GM12892 (cell line): ENCODE measurements around the gene DSCAML1.

Experiments used
- POLR2A ChIP-seq: IDR thresholded peaks from 2 replicates; pipeline ENCODE4 v1.6.1; 2011; ENCODE audit warnings: low read depth, low read length, control low read depth
- TAF1 ChIP-seq: IDR thresholded peaks from 2 replicates; pipeline ENCODE4 v1.6.1; 2011; ENCODE audit warnings: low read depth, mild to moderate bottlenecking, control low read depth, low read length, borderline replicate concordance

- peak; percentile 80 for TF ChIP-seq POLR2A
- TF ChIP-seq TAF1: peak; percentile 54; the same call in 1 of the 2 replicates
Measured at GRCh38 chr11:117815262-117815803, 18.3 kb upstream of the DSCAML1 start.
